Body of pancreas (tissue), 4 donors: Measurements from ENCODE around the gene TNFRSF18. TPM values are rescaled to one million over a fixed set of nuclear protein-coding genes. Genes with fewer than 3 reads are reported as not detected.
A peak's percentile ranks its signal among the peaks of the same experiment; 100 is the strongest.

Experiments
- ATAC-seq: fragments of 150-250 bp; one replicate; pipeline ENCODE4 v1.9.1; 2016
- DNase-seq, 4 donors: peaks; one replicate each; pipeline ENCODE4 v3.0.0-alpha.2; 2019
- H3K27ac ChIP-seq, 4 donors: fragments of 200-600 bp; sonication (generic); 1 replicate in 3 of 4; 2 replicates in 1 of 4; pipeline versions ENCODE4 v1.5.1 to v1.6.1; 2016 to 2019; ENCODE audit warnings: mild to moderate bottlenecking in 1 of 4, mixed read lengths in 1 of 4, moderate library complexity in 1 of 4
- H3K27me3 ChIP-seq, 2 donors: fragments of 200-600 bp; sonication (generic); one replicate each; pipeline ENCODE4 v1.6.0; 2016; ENCODE audit warnings: mild to moderate bottlenecking in 1 of 2
- H3K36me3 ChIP-seq, 2 donors: fragments of 200-600 bp; sonication (generic); replicated peaks in 1 of 2; 2 replicates each; pipeline ENCODE4 v1.5.1; 2016; ENCODE audit warnings: low read depth in 2 of 2; ENCODE audit not compliant: insufficient read depth in 1 of 2
- H3K4me1 ChIP-seq: fragments of 200-600 bp; sonication (generic); one replicate; pipeline ENCODE4 v1.6.0; 2016
- H3K4me3 ChIP-seq, 2 donors: fragments of 200-600 bp; sonication (generic); 1 replicate in 1 of 2; 2 replicates in 1 of 2; pipeline ENCODE4 v1.5.1; 2016 to 2019
- H3K9me3 ChIP-seq, 3 donors: fragments of 200-600 bp; sonication (generic); 1 replicate in 2 of 3; 2 replicates in 1 of 3; pipeline ENCODE4 v1.5.1; 2016
- CTCF ChIP-seq, 7 experiments: fragments of 450-650 bp in 4 of 7; fragments of 200-600 bp in 3 of 7; sonication (generic) in 3 of 7; IDR thresholded peaks; one replicate each; pipeline ENCODE4 v1.5.1; 2016 to 2019; ENCODE audit warnings: antibody characterized with exemption in 7 of 7
- POLR2A ChIP-seq, 3 donors: fragments of 450-650 bp; IDR thresholded peaks; one replicate each; pipeline ENCODE4 v1.6.1; 2016; ENCODE audit warnings: antibody characterized with exemption in 3 of 3, mild to moderate bottlenecking in 2 of 3
- WGBS, 2 donors: methylation state at CpG; one replicate each; pipeline ENCODE4 v1.1.5; 2017; 5-methylcytosine and 5-hydroxymethylcytosine counted together
- intact Hi-C: fragments of 100-400 bp; cut with DNase I; formaldehyde crosslinking; loops from one replicate; pipeline ENCODE4 v1.15.1; 2023
- total RNA-seq, 2 donors: library from RNA; depleted of rRNA; stranded (reverse); fragments of >200 nt; gene quantifications; one replicate each; pipeline ENCODE4 v1.1.0, GENCODE V29; 2016

TNFRSF18 gene
- total RNA-seq, 2 donors from 2014 or later = not detected

GRCh38 chr1:1234180-1234808, 27.9 kb upstream of the TNFRSF18 start:
- H3K4me1 ChIP-seq = peaks cover 40% of the 10 kb centered on the region
- peaks cover 0 to 5% of the 10 kb centered on the region in 2 donors for H3K27me3 ChIP-seq
- 91 to 98% methylated on average over 18 to 28 of the region's 28 CpGs for WGBS, 2 donors
- H3K9me3 ChIP-seq = no peaks in the 10 kb centered on the region
- no peaks in the 10 kb centered on the region for H3K36me3 ChIP-seq
- no peak for DNase-seq
- no peak overlapping the region for H3K27ac ChIP-seq
- intact Hi-C loops = no loop called here
- no peak overlapping the region for H3K4me3 ChIP-seq
- TF ChIP-seq CTCF (IDR thresholded peaks at IDR 0.05) (no peak), POLR2A (IDR thresholded peaks at IDR 0.05) (no peak)
- no peak for ATAC-seq

- Histone ChIP-seq H3K4me3 (no peak overlapping the region), H3K36me3 (no peaks in the 10 kb centered on the region), H3K9me3 (no peaks in the 10 kb centered on the region), H3K27ac (no peak overlapping the region), H3K4me1 (peaks cover 42% of the 10 kb centered on the region), H3K27me3 (peaks cover 0 to 5% of the 10 kb centered on the region in 2 donors)
- 95 to 97% methylated on average over 15 of the region's 15 CpGs for WGBS, 2 donors
- intact Hi-C loops = no loop called here
- ATAC-seq (no peak), DNase-seq (no peak)
- TF ChIP-seq POLR2A (IDR thresholded peaks at IDR 0.05) (no peak), CTCF (IDR thresholded peaks at IDR 0.05) (no peak)
Measured at GRCh38 chr1:1233567-1233892, 27.1 kb upstream of the TNFRSF18 start.

GRCh38 chr1:1232796-1233566, 26.6 kb upstream of the TNFRSF18 start:
- H3K27ac ChIP-seq = no peak overlapping the region
- no peak overlapping the region for H3K4me3 ChIP-seq
- H3K27me3 ChIP-seq = peaks cover 0 to 5% of the 10 kb centered on the region in 2 donors
- intact Hi-C loops = no loop called here
- TF ChIP-seq POLR2A (IDR thresholded peaks at IDR 0.05) (no peak), CTCF (IDR thresholded peaks at IDR 0.05) (no peak)
- H3K4me1 ChIP-seq = peaks cover 40% of the 10 kb centered on the region
- no peak for ATAC-seq
- H3K36me3 ChIP-seq = peaks cover 2 to 5% of the 10 kb centered on the region in 2 donors
- H3K9me3 ChIP-seq = no peaks in the 10 kb centered on the region
- WGBS, 2 donors = 75 to 97% methylated on average over 17 to 83 of the region's 98 CpGs
- peak in 1 of 4 donors; percentile 35 for DNase-seq

GRCh38 chr1:1232208-1232795, 25.9 kb upstream of the TNFRSF18 start, which contains the start of gene B3GALT6:
TSS of gene B3GALT6 (plus strand) at chr1:1232237. CDS start at chr1:1232279, 42 bp downstream.
- Histone ChIP-seq H3K4me1 (peaks cover 34% of the 10 kb centered on the region), H3K27me3 (peaks cover 0 to 5% of the 10 kb centered on the region in 2 donors), H3K36me3 (peaks cover 6% of the 10 kb centered on the region in 2 donors), H3K27ac (peak within 1 kb of the TSS; percentile 63 to 96 (median 82)), H3K9me3 (no peaks in the 10 kb centered on the region), H3K4me3 (peak within 1 kb of the TSS; percentile 67 to 97)
- TF ChIP-seq CTCF (IDR thresholded peaks at IDR 0.05) (no peak), POLR2A (IDR thresholded peaks at IDR 0.05) (no peak)
- ATAC-seq = no peak
- intact Hi-C loops = no loop called here
- no peak for DNase-seq
- 11% methylated on average over 50 of the region's 100 CpGs; no CpG with 5 or more reads in 1 of the 2 donors for WGBS, 2 donors
